OCI-LY1 (cell line): ENCODE measurements around the gene MRPL22.

ENCODE experiments used
- CTCF ChIP-seq: fragments of 200-600 bp; sonication (generic), shearing (Covaris generic); IDR thresholded peaks from 2 replicates; pipeline ENCODE4 v1.5.1; 2017; ENCODE audit warnings: mild to moderate bottlenecking, antibody characterized with exemption, low read length, moderate library complexity, mixed read lengths
- EZH2 ChIP-seq: fragments of 200-600 bp; sonication (generic), shearing (Covaris generic); IDR thresholded peaks from 2 replicates; pipeline ENCODE4 v1.8.0; 2017; ENCODE audit warnings: borderline replicate concordance, mixed run types, mild to moderate bottlenecking, antibody characterized with exemption, low read length, moderate library complexity, mixed read lengths

GRCh38 chr5:154956712-154957111 is 15.8 kb downstream of the MRPL22 start:
- TF ChIP-seq CTCF (no peak), EZH2 (no peak)
